Activated naive CD8-positive, alpha-beta T cell treated with anti-CD3 and anti-CD28 coated beads, Interleukin-2, amount 10 ng/mL, durations not matched to agents 7 days and 5 days (primary cell): Measurements from ENCODE around the gene PRKAG2. TPM values are rescaled to one million over a fixed set of nuclear protein-coding genes. Genes with fewer than 3 reads are reported as not detected.
"Not testable (repeated sequence)": the region's sequence is repeated elsewhere in the genome, so short reads cannot be mapped to it uniquely, and the experiment has no call there.

Experiments
- ATAC-seq: fragments of 150-1000 bp; cut with Tn5 transposase; one replicate; pipeline ENCODE4 v1.10.0; 2021; ENCODE audit warnings: low read depth, moderate library complexity
- POLR2A ChIA-PET: fragments of 350-600 bp; sonication (Branson Sonifier 250); formaldehyde crosslinking; loops from one replicate; lab custom pipeline; 2021; ENCODE audit warnings: antibody characterized with exemption; lab: Charles Lee
- DNase-seq: peaks from one replicate; pipeline ENCODE4 v3.0.0; 2021
- H3K27ac Mint-ChIP-seq: one replicate; pipeline ENCODE4 v1.8.0; 2022; ENCODE audit warnings: mild to moderate bottlenecking, mixed read lengths
- H3K27me3 Mint-ChIP-seq: one replicate; pipeline ENCODE4 v1.8.0; 2022; ENCODE audit warnings: mild to moderate bottlenecking, moderate library complexity, mixed read lengths
- H3K36me3 Mint-ChIP-seq: one replicate; pipeline ENCODE4 v1.8.0; 2021; ENCODE audit warnings: mild to moderate bottlenecking, mixed read lengths
- H3K4me1 Mint-ChIP-seq: one replicate; pipeline ENCODE4 v1.8.0; 2021; ENCODE audit warnings: mixed read lengths
- H3K4me3 Mint-ChIP-seq: one replicate; pipeline ENCODE4 v1.8.0; 2022; ENCODE audit warnings: mild to moderate bottlenecking, moderate library complexity, mixed read lengths
- H3K9me3 Mint-ChIP-seq: one replicate; pipeline ENCODE4 v1.8.0; 2021; ENCODE audit warnings: mixed read lengths
- total RNA-seq, 2 experiments: library from RNA; stranded (reverse); gene quantifications; one replicate each; pipeline ENCODE4 v1.2.3, GENCODE V29; 2021

PRKAG2 gene
- total RNA-seq, 2 experiments from 2014 or later: 29.0 to 38.9 TPM

DNA sequence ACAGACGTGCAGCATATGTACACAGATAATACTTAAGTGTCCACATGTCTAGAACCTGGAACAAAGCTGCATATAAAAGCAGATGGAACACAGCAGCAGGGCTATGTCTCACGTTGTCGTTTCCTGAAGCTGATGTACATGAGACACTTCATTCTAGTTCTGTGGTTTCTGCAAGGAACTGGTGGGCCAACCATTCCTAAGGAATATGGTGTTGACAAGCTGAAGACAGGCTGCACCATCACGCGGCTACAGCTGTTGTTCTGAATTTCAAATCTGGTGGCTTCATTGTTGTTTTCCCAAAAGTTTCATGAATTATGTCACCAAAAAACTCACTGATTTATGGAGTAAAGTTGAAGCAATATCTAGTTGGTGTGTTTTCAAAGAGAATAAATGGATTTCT, 33.7 kb downstream of the PRKAG2 start:
- Mint-ChIP-seq H3K27ac (no peak overlapping the region), H3K9me3 (no peaks in the 10 kb centered on the region), H3K4me1 (peaks cover 21% of the 10 kb centered on the region), H3K27me3 (no peaks in the 10 kb centered on the region), H3K4me3 (no peak overlapping the region), H3K36me3 (no peaks in the 10 kb centered on the region)
- DNase-seq (no peak), ATAC-seq (no peak)
- POLR2A ChIA-PET: no interaction called here

GRCh38 chr7:151841395-151842051, 35.4 kb downstream of the PRKAG2 start:
- POLR2A ChIA-PET, H3K27ac Mint-ChIP-seq, ATAC-seq, H3K36me3 Mint-ChIP-seq, DNase-seq, H3K4me3 Mint-ChIP-seq, H3K27me3 Mint-ChIP-seq, H3K9me3 Mint-ChIP-seq: not testable (repeated sequence)
- peaks cover 24% of the 10 kb centered on the region for H3K4me1 Mint-ChIP-seq

DNA sequence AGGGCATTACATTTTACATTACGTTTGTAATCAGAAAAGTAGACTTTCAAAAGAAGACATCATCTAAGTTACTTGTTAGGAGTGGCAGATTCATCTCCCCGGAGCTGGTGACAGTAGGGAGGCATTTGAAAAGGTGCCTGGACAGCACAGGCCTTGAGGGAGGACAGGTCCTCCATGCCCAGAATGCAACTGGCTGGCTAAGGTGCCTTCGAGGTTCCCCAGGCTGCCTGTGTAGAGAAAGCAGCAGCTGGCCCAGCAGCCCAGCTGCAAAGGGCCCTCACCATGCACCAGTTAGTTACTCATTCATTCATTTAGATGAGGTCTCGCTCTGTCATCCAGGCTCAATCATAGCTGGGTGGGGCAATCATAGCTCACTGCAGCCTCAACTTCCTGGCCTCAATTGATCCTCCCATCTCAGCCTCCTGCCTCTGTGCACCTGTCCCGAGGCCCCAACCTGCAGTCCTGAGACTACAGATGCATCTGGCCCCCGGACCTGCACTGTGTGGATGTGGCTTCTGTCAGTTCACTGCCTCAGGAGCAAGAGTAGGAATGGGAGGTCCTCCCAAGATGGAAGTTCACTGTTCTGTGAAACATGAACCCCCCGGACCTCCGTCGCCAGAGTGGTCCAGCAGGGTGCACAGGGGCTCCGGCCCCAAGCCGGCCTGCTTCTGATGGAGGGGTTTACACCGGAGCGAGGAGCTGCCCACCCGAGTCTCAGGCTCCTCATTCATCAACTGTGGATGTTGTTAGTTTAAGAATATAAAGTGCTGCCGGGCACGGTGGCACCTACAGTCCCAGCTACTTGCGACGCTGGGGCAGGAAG, 36.6 kb downstream of the PRKAG2 start:
- Mint-ChIP-seq H3K36me3 (no peaks in the 10 kb centered on the region), H3K4me1 (peaks cover 24% of the 10 kb centered on the region), H3K9me3 (no peaks in the 10 kb centered on the region), H3K27me3 (no peaks in the 10 kb centered on the region), H3K4me3 (peak overlapping the region; percentile 76), H3K27ac (peak overlapping the region; percentile 90)
- ATAC-seq (no peak), DNase-seq (no peak)
- POLR2A ChIA-PET: interaction anchor here (0.6 to 2.9 kb wide), 4 partner anchors 11 to 95 kb away, joined by 4 to 15 read pairs (median 10); partner anchors contain the start of gene PRKAG2

DNA sequence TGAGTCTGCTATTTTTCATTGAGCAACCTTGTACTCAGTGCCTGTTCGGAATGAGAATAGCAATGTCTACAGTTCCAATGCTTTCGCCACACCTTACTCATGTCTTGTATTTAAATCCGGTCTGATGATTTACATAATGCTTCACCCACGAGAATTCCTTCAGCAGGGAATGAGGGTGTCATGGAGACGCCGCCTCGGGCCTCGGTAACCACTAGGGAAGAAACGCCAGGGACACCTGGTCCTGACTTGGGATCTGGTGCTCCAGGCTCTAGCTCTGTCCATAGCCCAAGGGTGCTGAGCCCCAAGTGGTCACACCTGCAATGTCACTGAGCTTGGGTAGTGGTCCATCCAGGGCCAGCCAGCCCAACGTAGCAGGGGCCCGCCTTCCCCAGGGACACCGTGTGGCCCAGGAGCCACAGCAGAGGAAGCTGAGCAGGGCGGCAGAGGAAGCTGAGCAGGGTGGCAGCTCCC, 37.4 kb downstream of the PRKAG2 start:
- H3K27ac Mint-ChIP-seq: peak overlapping the region; percentile 90

DNA sequence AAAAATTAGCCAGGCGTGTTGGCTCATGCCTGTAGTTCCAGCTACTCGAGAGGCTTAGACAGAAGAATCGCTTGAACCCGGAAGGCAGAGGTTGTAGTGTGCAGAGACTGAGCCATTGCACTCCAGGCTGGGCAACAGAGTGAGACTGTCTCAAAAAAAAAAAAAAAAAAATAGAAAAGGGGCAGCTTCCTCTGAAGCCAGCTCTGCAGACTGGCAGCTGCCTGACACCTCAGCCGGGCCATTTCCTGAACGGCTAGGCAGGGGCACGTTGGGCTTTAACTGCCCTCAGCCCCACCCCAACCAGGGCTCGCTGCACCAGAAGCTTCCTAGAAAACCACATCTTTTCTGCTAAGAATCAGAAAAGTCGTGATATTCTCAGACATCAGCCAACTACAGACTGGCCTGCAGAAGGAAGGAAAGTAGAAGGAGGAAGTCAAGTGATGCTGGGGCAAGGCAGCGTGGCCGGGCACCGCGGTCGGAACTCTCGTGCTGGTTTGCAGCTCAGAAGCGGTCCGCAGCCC, 38.0 kb downstream of the PRKAG2 start:
- Mint-ChIP-seq H3K27ac (peak overlapping the region; percentile 90), H3K4me1 (peaks cover 29% of the 10 kb centered on the region), H3K36me3 (no peaks in the 10 kb centered on the region), H3K4me3 (peak overlapping the region; percentile 76), H3K9me3 (no peaks in the 10 kb centered on the region), H3K27me3 (no peaks in the 10 kb centered on the region)
- DNase-seq (peak; percentile 70), ATAC-seq (peak; percentile 93)
- POLR2A ChIA-PET: interaction anchor here (0.7 to 2.9 kb wide), 9 partner anchors 9 to 351 kb away, joined by 3 to 15 read pairs (median 6); partner anchors contain the start of gene PRKAG2

More for the DNA sequence above, 37.4 kb downstream of the PRKAG2 start:
- Mint-ChIP-seq H3K4me1 (peaks cover 26% of the 10 kb centered on the region), H3K27me3 (no peaks in the 10 kb centered on the region), H3K36me3 (no peaks in the 10 kb centered on the region), H3K9me3 (no peaks in the 10 kb centered on the region), H3K4me3 (peak overlapping the region; percentile 76)
- ATAC-seq (no peak), DNase-seq (no peak)
- POLR2A ChIA-PET: interaction anchor here (0.7 to 2.9 kb wide), 8 partner anchors 12 to 351 kb away, joined by 3 to 15 read pairs (median 6); partner anchors contain the start of gene PRKAG2

- POLR2A ChIA-PET: interaction anchor here (0.7 to 2.9 kb wide), 4 partner anchors 10 to 38 kb away, joined by 3 to 15 read pairs (median 10); partner anchors contain the start of gene PRKAG2
- ATAC-seq (no peak), DNase-seq (no peak)
- H3K36me3 Mint-ChIP-seq: no peaks in the 10 kb centered on the region
- no peak overlapping the region for H3K4me3 Mint-ChIP-seq
- peaks cover 29% of the 10 kb centered on the region for H3K4me1 Mint-ChIP-seq
- no peaks in the 10 kb centered on the region for H3K9me3 Mint-ChIP-seq
- H3K27ac Mint-ChIP-seq: peak overlapping the region; percentile 90
- no peaks in the 10 kb centered on the region for H3K27me3 Mint-ChIP-seq
These were observed 38.8 kb downstream of the PRKAG2 start for GRCh38 chr7:151838072-151838471.

GRCh38 chr7:151837285-151838042, 39.5 kb downstream of the PRKAG2 start:
- POLR2A ChIA-PET: no interaction called here
- H3K27ac Mint-ChIP-seq: peak overlapping the region; percentile 90
- DNase-seq (no peak), ATAC-seq (no peak)
- no peaks in the 10 kb centered on the region for H3K36me3 Mint-ChIP-seq
- H3K9me3 Mint-ChIP-seq: no peaks in the 10 kb centered on the region
- no peak overlapping the region for H3K4me3 Mint-ChIP-seq
- H3K4me1 Mint-ChIP-seq: peaks cover 29% of the 10 kb centered on the region
- H3K27me3 Mint-ChIP-seq: no peaks in the 10 kb centered on the region

GRCh38 chr7:151836927-151837205, 40.0 kb downstream of the PRKAG2 start:
- Mint-ChIP-seq H3K4me3 (no peak overlapping the region), H3K27me3 (no peaks in the 10 kb centered on the region), H3K9me3 (no peaks in the 10 kb centered on the region), H3K4me1 (peaks cover 29% of the 10 kb centered on the region), H3K36me3 (no peaks in the 10 kb centered on the region), H3K27ac (no peak overlapping the region)
- ATAC-seq: no peak
- POLR2A ChIA-PET: interaction anchor here (1.1 kb wide), 1 partner anchor 307 kb away, joined by 4 read pairs; no protein-coding TSS in a partner anchor
- DNase-seq: no peak

GRCh38 chr7:151836191-151836926, 40.6 kb downstream of the PRKAG2 start:
- no peak overlapping the region for H3K4me3 Mint-ChIP-seq
- DNase-seq (no peak), ATAC-seq (no peak)
- H3K36me3 Mint-ChIP-seq: no peaks in the 10 kb centered on the region
- no peak overlapping the region for H3K27ac Mint-ChIP-seq
- H3K27me3 Mint-ChIP-seq: no peaks in the 10 kb centered on the region
- H3K9me3 Mint-ChIP-seq: no peaks in the 10 kb centered on the region
- POLR2A ChIA-PET: interaction anchor here (1.1 kb wide), 1 partner anchor 307 kb away, joined by 4 read pairs; no protein-coding TSS in a partner anchor
- H3K4me1 Mint-ChIP-seq: peaks cover 29% of the 10 kb centered on the region

DNA sequence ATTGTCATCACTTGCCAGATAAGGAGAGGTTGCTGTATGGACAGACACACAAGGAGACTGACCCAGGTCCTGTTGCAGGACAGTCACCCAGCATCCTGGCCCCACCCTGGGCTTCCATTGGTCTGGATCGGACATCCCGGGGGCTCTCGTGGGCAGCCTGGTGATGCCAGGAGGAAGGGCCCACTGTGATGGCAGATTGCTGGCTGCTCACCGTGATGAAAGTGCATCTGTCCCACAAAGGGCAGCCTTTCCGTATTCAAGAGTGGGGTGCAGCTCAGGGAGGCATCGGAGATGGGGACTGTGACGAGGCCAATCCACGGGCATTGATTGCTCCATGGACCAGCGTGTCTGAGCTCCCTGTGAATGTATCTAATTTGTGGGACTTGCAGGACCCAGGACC, 41.3 kb downstream of the PRKAG2 start:
- Mint-ChIP-seq H3K4me1 (peaks cover 29% of the 10 kb centered on the region), H3K9me3 (no peaks in the 10 kb centered on the region), H3K27me3 (no peaks in the 10 kb centered on the region), H3K27ac (no peak overlapping the region), H3K4me3 (no peak overlapping the region), H3K36me3 (no peaks in the 10 kb centered on the region)
- no peak for DNase-seq
- POLR2A ChIA-PET: interaction anchor here (1.1 kb wide), 1 partner anchor 308 kb away, joined by 4 read pairs; no protein-coding TSS in a partner anchor
- no peak for ATAC-seq

- no peak for DNase-seq
- H3K4me3 Mint-ChIP-seq: no peak overlapping the region
- H3K4me1 Mint-ChIP-seq: peaks cover 20% of the 10 kb centered on the region
- no peaks in the 10 kb centered on the region for H3K27me3 Mint-ChIP-seq
- H3K9me3 Mint-ChIP-seq: no peaks in the 10 kb centered on the region
- POLR2A ChIA-PET: no interaction called here
- no peak for ATAC-seq
- no peaks in the 10 kb centered on the region for H3K36me3 Mint-ChIP-seq
- H3K27ac Mint-ChIP-seq: no peak overlapping the region
These were observed 42.5 kb downstream of the PRKAG2 start for GRCh38 chr7:151834271-151835035.

DNA sequence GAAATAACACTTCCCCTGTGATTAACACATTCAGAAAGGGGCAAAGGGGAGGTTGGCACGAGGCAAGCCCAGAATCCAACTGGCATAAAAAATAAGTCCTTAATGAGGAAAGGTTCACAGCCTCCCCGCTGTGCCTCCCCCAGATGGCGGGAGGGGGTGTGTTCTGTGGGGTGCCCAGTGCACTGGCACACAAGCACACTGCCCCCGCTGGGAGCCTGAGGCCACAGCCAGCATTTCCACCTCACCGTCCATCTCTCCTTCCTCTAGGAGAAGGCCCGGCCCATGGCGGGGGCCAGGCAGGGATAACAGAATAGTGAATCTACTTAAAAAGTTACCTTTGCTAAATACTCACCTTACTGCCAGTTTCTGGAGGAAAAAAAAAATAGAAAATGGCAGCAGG, 43.2 kb downstream of the PRKAG2 start:
- H3K27ac Mint-ChIP-seq: no peak overlapping the region
- DNase-seq: no peak
- H3K27me3 Mint-ChIP-seq: no peaks in the 10 kb centered on the region
- peaks cover 13% of the 10 kb centered on the region for H3K4me1 Mint-ChIP-seq
- POLR2A ChIA-PET: no interaction called here
- H3K36me3 Mint-ChIP-seq: no peaks in the 10 kb centered on the region
- ATAC-seq: no peak
- H3K4me3 Mint-ChIP-seq: no peak overlapping the region
- H3K9me3 Mint-ChIP-seq: no peaks in the 10 kb centered on the region
